ENCODE results near the gene GP1BB. TPM values are rescaled to one million over a fixed set of nuclear protein-coding genes. Genes with fewer than 3 reads are reported as not detected.
"Not testable (repeated sequence)": the region's sequence is repeated elsewhere in the genome, so short reads cannot be mapped to it uniquely, and the experiment has no call there.

GP1BB gene
- total RNA-seq, 1 donor from 2014 or later = not detected

DNA sequence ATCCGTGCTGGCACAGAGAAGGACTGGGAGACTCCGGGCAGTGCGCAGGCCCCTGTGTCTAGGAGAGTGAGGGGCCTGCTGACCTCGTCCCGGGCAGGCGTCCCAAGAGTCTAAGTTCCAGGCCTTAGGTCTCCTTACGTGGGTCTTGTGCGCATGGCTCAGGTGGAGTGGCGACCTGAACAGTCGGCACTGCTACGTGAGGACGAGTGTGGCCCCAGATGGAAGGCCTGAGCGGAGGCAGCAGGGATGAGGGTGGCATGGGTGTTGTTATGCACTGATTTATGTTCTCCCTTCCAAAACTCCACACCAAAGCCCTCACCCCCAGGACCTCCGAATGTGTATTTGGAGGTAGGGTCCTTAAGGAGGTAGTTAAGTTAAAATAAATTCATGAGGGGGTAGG lies 29.8 kb upstream of the GP1BB start:
- intact Hi-C loops (cut with micrococcal nuclease) = no loop called here

GRCh38 chr22:19693981-19694670 lies 29.2 kb upstream of the GP1BB start:
- intact Hi-C loops (cut with micrococcal nuclease) = no loop called here

- intact Hi-C loops (cut with micrococcal nuclease) = no loop called here
Measured at GRCh38 chr22:19694696-19695095, 28.6 kb upstream of the GP1BB start.

DNA sequence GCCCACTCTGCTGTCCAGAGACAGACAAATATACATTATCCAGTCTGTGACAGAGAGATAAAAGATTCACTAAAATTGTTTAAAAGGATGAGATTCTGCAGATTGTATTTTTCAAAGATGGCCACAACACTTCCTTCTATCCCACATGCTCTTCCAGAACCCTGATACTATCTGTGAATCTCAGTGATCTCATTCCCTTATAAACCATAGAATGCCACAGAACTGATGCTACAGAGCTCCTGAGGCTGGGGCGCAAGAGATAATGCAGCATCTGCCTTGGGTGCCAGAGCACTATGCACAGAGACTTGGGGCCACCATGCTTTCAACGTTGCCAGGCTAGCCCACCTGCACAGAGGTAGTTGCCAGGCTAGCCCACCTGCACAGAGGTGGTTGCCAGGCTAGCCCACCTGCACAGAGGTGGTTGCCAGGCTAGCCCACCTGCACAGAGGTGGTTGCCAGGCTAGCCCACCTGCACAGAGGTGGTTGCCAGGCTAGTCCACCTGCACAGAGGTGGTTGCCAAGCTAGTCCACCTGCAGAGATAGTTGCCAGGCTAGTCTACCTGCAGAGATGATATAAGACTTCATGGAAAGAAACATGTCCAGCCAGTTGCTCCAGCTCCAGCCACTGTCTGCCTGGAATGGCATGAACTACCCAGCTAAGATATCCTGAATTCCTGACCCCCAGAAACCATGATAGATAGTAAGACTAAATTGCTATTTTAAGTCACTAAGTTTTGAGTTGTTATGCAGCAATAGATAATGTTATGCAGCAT lies 26.6 kb upstream of the GP1BB start:
- intact Hi-C loops (cut with micrococcal nuclease) = no loop called here

DNA sequence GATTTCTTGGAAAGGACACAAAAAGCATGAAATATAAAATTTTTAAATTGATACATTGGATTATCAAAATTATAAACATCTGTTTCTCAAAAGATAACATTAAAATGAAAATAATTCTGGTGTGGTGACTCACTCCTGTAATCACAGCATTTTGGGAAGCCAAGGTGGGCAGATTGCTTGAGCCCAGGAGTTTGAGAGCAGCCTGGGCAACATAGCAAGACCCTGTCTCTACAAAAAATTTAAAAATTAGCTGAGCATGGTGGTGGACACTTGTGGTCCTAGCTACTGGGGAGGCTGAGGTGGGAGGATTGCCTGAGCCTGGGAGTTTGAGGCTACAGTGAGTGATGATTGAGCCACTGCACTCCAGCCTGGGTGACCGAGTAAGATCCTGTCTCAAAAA lies 25.5 kb upstream of the GP1BB start:
- intact Hi-C loops (cut with micrococcal nuclease) = not testable (repeated sequence)

GRCh38 chr22:19700790-19701419 lies 22.4 kb upstream of the GP1BB start:
- intact Hi-C loops (cut with micrococcal nuclease) = no loop called here

DNA sequence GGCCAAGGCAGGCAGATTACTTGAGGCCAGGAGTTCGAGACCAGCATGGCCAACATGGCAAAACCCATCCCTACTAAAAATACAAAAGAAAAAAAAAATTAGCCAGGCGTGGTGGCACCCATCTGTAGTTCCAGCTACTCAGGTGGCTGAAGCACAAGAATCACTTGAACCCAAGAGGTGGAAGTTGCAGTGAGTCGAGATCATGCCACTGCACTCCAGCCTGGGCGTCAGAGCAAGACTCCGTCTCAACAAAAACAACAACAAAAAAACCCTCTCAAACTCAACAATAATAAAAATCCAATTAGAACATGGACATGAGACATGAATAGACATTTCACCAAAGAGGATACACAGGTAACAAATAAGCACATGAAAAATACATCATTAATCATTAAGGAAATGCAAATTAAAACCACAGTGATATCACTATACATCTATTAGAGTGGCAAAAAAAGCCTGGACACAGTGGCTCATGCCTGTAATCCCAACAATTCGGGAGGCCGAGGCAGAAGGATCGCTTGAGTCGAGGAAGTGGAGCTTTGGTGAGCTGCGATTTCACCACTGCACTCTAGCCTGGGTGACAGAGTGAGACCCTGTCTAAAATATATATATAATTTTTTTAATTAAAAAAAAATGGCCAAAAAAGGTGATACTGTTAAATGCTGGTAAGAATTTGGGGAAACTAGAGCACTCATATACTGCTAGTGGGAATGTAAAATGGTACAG lies 21.8 kb upstream of the GP1BB start:
- intact Hi-C loops (cut with micrococcal nuclease) = no loop called here

DNA sequence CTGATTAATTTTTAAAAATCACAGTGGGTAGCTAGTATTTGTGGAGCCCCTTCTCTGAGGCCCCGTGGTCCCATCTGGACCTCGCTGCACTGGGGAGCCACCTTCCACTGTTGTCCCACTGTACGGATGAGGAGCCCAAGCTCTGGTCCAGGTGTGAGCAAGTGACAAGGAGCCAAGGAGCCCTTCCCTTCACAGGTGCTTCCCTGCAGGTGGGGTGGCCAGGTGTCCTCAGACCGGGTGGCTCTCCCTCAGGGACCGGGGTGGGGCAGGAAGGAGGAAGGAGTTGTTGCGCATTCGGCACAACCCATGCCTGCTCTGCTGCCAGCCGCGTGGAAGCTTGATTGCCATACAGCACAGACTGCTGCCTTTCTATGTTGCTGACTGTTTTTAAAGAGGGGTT lies 19.5 kb upstream of the GP1BB start:
- intact Hi-C loops (cut with micrococcal nuclease) = no loop called here

GRCh38 chr22:19704355-19705015 lies 18.9 kb upstream of the GP1BB start:
- intact Hi-C loops (cut with micrococcal nuclease) = no loop called here

GRCh38 chr22:19705181-19705934 lies 18.0 kb upstream of the GP1BB start:
- intact Hi-C loops (cut with micrococcal nuclease) = no loop called here

GRCh38 chr22:19706661-19707151 lies 16.6 kb upstream of the GP1BB start:
- intact Hi-C loops (cut with micrococcal nuclease) = no loop called here

DNA sequence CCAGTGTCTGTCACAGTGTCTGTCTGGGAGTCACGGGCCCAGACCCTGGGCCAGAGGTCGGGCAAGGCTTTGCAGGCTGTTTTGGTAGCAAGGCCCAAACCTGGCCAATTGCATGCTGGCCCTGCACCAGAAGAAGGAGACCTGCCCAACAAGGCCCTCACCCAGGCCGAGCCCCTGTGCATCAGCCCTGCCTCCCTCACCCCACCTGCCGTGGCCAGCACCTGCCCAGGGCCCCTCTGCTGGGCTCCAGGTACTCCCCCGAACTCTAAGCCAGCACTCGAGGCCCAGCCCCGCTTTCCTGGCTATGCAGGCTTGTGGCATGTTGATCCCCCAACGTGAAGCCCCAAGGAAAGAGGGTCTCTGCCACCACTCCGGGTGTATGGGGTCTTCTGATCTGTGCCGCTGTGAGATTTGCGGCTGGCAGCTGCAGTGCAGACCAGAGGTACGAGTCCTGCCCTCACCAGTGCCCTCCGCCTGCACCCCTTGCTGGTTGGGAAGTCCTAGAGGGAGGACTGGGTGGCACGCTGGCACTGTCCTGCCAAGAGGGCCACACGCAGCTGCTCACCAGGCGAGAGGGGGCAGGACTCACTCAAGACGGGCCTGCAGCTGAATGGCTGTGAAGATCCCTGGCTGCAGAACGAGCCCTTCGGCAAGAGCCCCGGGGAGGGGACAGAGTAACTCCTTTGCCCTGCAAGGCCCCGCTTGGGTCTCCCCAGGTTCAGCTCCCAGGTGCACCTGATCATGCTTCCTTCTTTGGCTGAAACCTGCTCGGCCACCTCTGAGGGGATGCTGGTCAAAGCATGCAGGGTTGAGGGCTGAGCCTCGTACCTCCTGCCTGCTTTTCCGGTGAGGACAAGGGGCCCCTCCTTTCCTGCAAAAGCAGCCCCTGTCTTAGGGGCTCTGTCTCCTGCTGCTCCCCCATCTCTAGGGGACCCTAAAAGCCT lies 15.7 kb upstream of the GP1BB start:
- intact Hi-C loops (cut with micrococcal nuclease) = no loop called here

DNA sequence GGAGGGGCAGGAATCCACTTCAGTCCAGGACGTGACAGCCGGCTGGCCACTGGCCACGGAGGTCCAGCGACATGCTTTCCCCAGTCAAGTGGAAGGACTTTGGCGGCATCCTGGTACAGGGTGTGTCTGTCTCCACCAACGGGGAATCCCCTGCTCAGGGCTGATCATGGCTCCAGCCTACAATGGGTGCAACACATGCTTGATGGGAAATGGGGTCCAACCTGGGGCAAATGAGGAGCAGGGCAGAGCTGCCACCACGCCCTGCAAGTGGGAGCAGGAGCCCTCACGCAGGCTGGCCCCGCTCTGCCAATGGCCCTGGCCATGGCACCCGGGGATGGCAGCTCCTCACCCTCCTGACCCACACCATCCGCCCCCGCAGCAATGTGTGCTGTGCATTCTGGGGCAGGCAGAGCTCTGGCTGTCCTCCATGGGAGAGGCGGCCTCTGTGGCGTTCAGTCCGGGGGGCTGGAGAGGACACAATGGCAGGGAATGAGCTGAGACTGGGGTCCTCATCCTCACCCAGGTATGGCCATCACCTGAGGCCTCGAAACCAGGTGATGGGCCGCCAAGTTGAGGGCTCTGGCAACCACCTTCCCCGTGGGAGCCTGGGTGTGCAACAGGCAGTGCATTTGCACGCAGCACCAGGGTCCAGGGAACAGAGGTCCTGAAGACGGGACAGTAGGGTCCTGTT lies 14.9 kb upstream of the GP1BB start:
- intact Hi-C loops (cut with micrococcal nuclease) = no loop called here

DNA sequence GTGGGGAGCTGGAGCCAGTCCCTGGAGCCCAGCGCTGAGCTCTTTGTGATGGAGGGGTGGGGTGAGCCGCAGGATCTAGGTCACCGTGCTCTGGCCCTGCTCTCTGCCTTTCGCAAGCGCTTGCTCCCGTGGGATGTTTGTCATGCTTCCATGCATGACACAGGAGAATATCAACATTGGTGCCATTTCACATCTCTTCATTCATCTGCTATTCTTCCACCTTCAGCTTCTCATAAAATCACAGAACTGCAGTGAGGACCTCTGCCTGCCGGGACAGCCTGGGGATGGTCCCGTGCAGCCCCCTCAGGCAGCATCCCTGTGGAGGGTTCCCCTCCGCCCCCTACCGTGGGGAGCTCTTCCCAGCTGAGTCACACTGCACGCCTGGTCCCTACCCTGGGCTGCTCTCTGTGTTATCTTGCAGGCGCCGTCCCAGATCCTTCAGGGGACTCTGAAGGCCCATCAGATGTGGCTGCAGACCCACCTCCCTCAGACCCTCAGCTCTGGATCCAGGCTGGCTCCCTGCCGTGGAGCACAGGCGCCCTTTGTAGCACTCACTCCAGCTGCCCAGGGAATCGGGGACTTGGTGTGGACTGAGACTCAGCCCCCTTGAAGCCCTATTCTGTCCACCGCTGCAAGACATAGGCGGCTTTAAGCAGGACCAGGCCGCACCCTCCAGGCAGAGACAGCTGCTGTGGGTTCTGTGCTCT lies 14.1 kb upstream of the GP1BB start:
- intact Hi-C loops (cut with micrococcal nuclease) = no loop called here

DNA sequence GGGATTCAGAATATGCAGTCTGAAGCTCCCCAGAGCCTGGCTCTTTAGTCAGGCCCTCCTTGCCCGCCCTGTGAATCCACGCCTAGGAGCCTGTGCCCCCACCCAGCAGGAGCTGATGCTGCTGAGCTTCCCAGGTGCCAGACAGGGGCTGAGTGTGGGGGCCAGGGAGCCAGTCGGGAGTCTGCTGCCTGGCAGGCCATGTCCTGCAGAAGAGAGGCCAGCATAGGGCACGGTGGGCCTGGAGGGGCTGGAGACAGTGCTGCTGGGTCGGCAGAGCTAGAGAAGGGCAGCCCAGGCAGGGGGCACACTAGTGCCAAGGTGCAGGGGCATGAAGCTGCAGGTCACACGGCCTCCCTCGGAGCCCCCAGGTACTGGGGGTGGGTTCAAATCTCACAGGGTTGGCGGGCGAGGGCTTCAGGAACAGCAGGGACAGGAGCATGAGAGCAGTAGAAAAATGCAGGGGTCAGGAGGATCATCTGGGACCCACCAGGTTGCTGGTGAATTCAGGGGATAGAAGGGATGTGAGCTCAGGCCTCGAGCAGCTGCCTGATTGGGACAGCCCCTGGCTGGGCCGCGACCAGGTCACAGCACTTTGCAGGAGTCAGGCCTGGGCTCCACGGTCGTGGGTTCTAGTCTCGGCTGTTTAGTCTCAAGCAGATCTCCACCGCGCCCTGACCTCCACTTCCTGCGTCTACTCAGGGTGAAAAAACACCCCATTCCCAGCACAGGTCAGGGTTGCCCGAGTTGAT lies 13.1 kb upstream of the GP1BB start:
- intact Hi-C loops (cut with micrococcal nuclease) = no loop called here

GRCh38 chr22:19710769-19711106 lies 12.6 kb upstream of the GP1BB start:
- intact Hi-C loops (cut with micrococcal nuclease) = no loop called here

GRCh38 chr22:19713245-19713644 lies 10.1 kb upstream of the GP1BB start:
- intact Hi-C loops (cut with micrococcal nuclease) = no loop called here
